Panc1 (cell line): ENCODE results near the gene PAK6.

ENCODE experiments used
- SIN3A ChIP-seq: IDR thresholded peaks from 2 replicates; pipeline ENCODE4 v1.6.1; 2012; ENCODE audit warnings: low read depth, mild to moderate bottlenecking, low read length, moderate library complexity, borderline replicate concordance; ENCODE audit not compliant: insufficient read depth
- TF ChIP-seq, protein P1 (sequence below): fragments of 450-650 bp; IDR thresholded peaks from 2 replicates; pipeline ENCODE4 v1.5.1; 2017; ENCODE audit warnings: mild to moderate bottlenecking
- TF ChIP-seq, protein P2 (sequence below), 2 experiments: IDR thresholded peaks; 2 replicates each; pipeline ENCODE4 v1.6.1; 2011 to 2012; ENCODE audit warnings: low read depth in 2 of 2, control low read depth in 1 of 2, low read length in 1 of 2, mild to moderate bottlenecking in 1 of 2, moderate library complexity in 1 of 2; ENCODE audit not compliant: insufficient read depth in 1 of 2

DNA sequence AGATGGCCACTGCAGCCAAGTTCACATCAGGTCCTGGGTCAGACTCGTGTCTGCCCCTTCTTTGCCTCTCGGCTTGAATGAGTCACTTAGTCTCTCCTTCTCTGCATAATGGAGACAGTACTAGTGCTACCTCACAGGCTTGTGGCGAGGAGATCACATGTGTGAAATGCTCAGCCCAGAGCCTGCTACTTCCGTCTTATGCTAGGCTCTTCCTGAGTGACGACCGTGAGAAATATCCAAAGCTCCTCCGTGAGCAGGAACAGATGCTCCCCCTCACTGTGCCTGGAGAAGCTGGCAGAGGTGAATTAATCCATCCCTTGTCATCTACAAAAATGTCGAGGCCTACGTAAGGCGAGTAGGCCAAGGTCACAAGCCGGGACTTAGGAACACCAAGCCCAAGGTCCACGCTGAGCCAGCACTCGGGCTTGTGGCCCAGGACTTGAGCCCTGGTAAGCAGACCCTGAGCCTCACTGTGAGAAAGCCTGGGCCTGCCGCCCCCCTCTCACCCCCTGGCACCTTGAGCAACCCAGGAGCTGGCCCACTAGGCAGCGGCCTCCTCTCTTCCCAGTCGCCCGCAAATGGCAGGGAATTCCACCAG lies 17.9 kb downstream of the PAK6 start:
- TF ChIP-seq, protein P1, sequence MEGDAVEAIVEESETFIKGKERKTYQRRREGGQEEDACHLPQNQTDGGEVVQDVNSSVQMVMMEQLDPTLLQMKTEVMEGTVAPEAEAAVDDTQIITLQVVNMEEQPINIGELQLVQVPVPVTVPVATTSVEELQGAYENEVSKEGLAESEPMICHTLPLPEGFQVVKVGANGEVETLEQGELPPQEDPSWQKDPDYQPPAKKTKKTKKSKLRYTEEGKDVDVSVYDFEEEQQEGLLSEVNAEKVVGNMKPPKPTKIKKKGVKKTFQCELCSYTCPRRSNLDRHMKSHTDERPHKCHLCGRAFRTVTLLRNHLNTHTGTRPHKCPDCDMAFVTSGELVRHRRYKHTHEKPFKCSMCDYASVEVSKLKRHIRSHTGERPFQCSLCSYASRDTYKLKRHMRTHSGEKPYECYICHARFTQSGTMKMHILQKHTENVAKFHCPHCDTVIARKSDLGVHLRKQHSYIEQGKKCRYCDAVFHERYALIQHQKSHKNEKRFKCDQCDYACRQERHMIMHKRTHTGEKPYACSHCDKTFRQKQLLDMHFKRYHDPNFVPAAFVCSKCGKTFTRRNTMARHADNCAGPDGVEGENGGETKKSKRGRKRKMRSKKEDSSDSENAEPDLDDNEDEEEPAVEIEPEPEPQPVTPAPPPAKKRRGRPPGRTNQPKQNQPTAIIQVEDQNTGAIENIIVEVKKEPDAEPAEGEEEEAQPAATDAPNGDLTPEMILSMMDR: no peak
- TF ChIP-seq SIN3A: no peak
- TF ChIP-seq, protein P2, sequence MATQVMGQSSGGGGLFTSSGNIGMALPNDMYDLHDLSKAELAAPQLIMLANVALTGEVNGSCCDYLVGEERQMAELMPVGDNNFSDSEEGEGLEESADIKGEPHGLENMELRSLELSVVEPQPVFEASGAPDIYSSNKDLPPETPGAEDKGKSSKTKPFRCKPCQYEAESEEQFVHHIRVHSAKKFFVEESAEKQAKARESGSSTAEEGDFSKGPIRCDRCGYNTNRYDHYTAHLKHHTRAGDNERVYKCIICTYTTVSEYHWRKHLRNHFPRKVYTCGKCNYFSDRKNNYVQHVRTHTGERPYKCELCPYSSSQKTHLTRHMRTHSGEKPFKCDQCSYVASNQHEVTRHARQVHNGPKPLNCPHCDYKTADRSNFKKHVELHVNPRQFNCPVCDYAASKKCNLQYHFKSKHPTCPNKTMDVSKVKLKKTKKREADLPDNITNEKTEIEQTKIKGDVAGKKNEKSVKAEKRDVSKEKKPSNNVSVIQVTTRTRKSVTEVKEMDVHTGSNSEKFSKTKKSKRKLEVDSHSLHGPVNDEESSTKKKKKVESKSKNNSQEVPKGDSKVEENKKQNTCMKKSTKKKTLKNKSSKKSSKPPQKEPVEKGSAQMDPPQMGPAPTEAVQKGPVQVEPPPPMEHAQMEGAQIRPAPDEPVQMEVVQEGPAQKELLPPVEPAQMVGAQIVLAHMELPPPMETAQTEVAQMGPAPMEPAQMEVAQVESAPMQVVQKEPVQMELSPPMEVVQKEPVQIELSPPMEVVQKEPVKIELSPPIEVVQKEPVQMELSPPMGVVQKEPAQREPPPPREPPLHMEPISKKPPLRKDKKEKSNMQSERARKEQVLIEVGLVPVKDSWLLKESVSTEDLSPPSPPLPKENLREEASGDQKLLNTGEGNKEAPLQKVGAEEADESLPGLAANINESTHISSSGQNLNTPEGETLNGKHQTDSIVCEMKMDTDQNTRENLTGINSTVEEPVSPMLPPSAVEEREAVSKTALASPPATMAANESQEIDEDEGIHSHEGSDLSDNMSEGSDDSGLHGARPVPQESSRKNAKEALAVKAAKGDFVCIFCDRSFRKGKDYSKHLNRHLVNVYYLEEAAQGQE (IDR thresholded peaks at IDR 0.05; ENCODE audit: insufficient read depth in 1 of 2, low read depth in 2 of 2, low read length in 1 of 2): no peak
